NCI-H82 treated with DMSO at 0.1 percent for 48 hours (cell line): ENCODE measurements around the gene DLGAP4.

Experiments used
- DNase-seq: peaks from one replicate; lab custom pipeline; 2025; ENCODE audit not compliant: unreplicated experiment; lab: John Stamatoyannopoulos, UW

DLGAP4 gene

GRCh38 chr20:36349384-36350170 lies 43.4 kb downstream of the DLGAP4 start:
- DNase-seq: no peak

GRCh38 chr20:36350439-36350838 lies 44.3 kb downstream of the DLGAP4 start:
- DNase-seq: no peak

DNA sequence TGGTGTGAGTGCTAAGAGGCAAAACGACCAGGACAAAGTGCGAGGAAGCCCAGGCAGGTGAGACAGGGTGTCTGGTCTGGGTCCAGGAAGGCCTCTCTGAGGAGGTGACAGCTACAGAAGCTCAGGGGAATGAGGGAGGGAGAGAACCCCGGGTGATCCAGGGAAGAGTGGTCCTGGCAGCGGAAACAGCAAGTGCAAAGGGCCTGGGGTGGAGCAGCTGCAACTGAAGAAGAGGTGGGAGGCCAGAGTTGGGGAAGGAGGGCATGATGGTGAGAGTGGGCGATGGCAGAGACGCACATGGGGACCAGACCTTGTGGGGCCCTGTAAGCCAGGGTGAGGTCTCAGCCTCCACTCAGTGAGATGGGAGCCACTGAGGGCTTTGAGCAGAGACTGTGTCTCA lies 45.8 kb downstream of the DLGAP4 start:
- DNase-seq: no peak

DNA sequence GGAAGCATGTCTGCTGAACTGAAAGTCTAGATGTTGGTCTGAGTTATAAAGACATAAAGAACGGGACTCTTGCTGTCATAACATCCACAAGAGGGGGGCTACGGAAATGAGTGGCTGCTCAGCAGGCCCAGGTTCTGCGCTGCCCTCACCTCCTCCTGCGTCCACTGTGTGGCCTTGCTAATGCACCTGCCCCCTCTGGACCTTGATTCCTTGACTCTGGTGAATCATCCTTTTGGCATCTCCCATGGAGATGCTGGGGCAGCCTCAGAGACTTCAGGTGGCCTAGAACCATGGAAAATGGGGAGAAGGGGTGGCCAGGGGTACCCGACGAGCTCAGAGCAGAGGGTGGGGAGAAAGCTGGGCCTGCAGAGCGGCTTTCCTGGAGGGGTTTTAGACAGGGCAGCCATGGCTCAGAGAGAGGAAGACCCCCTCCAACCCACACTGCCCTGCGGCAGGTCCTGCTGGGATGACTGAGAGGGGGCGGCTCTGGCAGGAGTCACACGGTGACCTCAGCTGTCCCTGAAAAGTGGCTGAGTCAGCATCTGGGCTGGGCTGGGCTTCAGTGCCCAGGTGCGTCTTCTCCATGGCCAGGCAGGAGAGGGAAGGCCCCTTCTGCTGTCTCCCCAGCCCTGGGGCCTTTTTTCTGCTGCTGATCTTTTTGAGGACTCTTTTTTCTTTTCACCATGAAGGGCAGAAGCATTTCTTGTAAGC lies 46.9 kb downstream of the DLGAP4 start:
- DNase-seq: no peak

DNA sequence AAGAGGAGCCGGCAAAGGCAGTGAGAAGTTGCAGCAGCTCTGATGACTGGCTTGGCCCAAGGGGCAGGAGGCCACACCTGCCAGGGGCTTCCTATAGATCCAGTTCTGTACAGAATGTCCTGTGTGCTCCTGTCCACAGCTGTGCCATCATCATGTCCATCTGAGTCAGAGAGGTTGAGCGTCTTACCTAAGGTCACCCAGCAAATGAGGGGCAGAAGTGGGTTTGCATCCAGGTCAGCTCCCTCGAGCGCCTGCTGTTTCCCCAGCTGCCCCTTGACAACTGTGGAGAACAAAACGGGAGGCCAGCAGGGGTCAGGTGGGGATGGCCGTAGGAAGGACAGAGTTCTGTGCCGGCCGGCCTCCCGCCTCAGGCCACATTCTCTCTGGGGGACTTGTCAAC lies 47.6 kb downstream of the DLGAP4 start:
- DNase-seq: no peak

DNA sequence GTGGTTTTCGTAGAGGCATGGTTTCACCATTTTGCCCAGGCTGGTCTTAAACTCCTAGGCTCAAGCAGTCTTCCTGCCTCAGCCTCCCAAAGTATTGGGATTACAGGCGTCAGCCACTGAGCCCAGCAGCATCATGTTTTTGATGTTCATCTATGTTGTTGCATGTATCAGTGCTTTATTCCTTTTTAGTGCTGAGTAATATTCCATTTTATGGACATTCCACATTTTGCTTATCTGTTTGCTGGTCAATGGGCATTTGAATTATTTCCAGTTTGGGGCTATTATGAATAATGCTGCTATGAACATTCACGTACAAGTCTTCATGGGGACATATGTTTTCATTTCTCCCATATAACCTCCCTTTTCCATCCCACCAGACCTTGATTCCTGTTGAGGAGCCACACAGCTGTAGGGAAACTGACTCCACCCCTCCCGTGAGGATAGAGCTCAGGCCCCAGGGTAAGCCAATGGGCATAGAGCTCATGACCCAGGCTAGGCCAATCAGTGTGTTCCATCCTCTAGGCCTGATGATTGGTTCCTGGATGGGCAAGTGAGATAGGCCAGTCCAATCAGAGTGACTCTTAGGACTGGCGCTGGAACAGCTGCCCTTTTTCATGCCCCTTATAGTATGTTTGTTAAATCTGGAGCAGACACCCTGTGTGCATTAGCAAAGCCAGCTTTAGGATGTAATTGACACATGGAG lies 49.5 kb downstream of the DLGAP4 start:
- DNase-seq: no peak

GRCh38 chr20:36359668-36360406 lies 53.7 kb downstream of the DLGAP4 start:
- DNase-seq: no peak

DNA sequence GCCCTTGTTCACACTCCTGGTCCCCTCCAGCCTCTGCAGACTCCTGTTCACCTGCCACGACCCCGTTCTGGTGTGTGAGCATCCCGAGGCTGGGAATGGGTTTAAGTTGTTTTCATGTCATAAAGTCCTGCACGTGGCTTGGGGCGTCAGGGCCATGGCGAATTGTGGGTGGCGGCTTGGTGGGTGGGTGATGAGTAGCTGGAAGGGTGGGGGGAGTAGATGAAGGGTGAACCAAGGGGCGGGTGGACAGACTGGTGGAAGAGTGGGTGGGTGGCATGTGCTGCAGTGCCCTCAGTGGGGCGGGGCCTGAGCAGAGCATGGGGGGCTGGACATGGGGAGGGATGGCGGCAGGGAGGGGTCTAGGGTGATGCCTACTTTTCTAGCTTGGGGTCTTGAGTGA lies 54.3 kb downstream of the DLGAP4 start:
- no peak for DNase-seq

DNA sequence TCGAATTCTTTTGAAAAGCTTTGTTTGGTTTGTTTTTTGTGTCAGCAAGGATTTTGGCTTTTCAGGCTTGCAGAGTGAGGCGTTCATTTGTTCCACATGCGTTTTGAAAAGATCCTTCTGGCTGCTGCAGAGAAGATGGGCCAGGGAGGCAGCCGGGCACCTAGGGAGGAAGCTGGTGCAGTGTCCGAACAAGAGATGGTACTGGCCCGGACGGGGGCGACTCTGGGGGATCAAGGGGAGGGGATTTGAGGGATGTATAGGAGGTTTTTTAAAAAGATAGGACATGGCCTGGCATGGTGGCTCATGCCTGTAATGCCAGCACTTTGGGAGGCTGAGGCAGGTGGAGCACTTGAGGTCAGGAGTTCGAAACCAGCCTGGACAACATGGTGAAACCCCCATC lies 55.3 kb downstream of the DLGAP4 start:
- no peak for DNase-seq

- DNase-seq: no peak
These were observed 56.1 kb downstream of the DLGAP4 start for GRCh38 chr20:36362261-36362660.

GRCh38 chr20:36362978-36363713 lies 57.0 kb downstream of the DLGAP4 start:
- no peak for DNase-seq

DNA sequence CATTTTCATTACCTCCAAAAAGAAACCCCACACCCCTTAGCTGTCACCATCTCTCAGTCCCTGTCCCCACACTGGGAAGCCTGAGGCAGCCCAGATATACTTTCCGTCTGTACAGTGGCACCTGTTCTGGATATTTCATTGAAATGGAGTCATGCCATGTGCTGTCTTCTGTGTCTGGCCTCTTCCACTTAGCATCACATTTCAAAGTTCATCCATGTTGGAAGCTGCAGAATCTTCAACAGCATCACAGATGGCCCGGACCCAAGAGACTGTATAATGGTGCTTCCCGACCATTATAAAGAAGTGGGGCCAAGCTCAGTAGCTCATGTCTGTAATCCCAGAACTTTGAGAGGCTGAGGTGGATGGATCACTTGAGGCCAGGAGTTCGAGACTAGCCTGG lies 58.4 kb downstream of the DLGAP4 start:
- DNase-seq: no peak

GRCh38 chr20:36366623-36367369 lies 60.7 kb downstream of the DLGAP4 start:
- DNase-seq: no peak

DNA sequence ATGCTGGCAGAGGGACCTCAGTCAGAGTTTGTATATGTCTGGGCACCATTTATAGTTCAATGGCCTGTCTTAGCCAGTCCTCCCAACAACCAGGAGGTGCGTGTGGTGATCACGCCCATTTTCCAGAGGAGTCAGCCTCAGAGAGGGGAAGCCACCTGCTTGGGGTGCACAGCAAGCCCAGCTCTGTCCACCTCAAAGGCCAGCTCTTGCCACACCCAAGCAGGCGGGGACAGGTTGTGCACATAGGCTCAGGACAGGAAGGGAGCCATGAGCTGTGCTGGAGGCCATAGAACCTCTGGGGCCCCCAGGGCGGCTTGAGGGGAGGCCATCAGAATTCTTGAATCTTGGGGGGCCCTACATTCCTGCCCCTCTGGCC lies 61.2 kb downstream of the DLGAP4 start:
- DNase-seq: no peak

DNA sequence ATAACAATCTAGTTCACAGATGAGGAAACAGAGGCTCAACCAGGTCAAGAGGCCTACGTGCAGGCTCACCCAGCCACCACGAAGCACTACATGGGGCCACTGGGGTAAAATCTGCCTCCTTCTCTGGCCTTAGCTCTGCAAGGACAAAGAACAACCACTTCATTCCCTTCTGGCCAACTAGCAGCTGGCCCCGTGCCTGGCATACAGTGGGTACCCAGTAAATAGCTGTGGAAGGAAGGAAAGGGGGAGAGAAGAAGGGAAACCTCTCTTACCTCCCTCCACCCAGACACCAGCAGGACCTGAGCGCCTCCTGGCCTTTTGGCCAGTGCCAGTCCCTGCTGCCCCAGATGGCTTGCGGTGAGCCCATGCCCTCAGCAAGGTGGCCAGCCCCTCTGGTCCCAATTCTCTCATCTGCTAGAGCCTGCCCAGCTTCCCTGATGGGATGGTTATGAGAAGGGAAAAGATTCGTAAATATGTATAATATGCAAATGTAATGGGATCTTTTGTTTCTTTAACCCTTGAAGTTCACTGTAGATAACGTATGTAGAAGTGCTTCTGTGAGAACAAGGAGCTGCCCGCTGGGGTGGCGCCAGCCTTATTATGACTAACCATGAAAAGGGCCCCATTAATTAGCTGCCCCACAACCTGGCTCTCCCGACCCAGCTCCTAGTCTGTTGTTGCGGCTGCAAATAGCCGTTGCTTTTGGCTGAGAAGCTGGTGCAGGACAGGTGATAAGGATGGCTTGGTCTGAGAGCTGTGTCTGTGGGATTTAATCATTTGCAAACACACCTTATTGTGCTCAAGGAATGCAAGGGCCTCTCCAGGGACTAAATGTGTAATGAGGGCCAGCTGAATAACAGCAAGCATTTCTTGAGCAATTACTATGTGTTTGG lies 62.0 kb downstream of the DLGAP4 start:
- DNase-seq: no peak

- DNase-seq: no peak
These were observed 62.7 kb downstream of the DLGAP4 start for GRCh38 chr20:36368869-36369268.

DNA sequence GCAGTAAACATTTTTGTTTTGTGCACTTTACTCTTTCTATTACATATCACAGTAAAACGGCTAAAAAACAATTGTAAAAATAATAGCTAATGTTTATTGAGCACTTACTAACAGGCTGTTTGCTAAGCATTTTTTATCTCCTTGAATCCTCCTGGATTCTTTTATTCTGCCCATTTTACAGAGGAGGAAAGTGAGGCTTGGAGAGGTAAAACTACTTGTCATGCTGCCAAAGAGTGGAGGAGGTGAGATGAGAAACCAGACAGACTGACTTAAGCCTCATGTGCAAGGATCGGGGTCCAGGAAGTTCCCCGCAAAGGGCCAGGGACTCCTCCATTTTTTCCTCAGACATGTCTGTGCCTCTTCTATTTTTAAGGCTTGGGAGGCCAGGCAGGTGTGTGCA lies 63.6 kb downstream of the DLGAP4 start:
- no peak for DNase-seq

DNA sequence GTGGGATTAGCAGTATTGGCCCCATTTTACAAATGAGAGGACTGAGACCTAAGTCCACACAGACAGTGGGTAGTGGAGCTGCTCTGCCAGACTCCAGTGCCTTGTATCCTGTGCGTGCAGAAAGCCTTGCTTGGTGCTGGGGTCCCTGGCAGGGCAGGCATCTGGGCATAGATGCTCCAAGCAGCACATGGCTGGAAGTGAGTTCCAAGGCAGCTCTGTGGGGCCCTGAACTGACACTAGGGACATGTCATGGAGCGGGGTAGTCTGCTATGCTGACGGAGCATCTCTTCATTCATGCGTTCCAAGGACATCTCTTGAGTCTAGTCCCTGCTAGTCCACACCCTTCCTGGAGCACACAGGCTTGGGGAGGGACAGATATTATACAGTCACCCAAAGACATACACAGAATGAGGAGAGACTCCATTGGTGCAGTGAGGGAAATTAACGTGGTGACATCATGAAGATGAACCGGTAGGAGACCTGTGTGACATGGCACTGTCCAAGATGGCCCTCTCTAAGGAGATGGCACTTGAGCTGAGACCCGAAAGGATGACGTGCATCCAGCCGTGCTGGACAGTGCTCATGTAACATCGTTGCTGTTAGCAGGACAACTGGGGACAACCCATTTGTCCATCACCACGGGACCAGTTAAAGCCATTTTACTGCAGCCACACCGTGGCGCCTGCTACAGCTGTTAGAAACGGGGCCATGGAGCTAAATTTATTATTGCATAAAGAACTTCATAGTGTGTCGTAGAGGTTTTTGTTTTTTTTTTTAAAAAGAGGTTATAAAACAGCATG lies 65.1 kb downstream of the DLGAP4 start:
- no peak for DNase-seq
